Measurements from ENCODE around the gene SAP30L. TPM values are rescaled to one million over a fixed set of nuclear protein-coding genes. Genes with fewer than 3 reads are reported as not detected.

The SAP30L gene
- total RNA-seq, 2 experiments from 2014 or later, result 29.3 to 30.3 TPM

DNA sequence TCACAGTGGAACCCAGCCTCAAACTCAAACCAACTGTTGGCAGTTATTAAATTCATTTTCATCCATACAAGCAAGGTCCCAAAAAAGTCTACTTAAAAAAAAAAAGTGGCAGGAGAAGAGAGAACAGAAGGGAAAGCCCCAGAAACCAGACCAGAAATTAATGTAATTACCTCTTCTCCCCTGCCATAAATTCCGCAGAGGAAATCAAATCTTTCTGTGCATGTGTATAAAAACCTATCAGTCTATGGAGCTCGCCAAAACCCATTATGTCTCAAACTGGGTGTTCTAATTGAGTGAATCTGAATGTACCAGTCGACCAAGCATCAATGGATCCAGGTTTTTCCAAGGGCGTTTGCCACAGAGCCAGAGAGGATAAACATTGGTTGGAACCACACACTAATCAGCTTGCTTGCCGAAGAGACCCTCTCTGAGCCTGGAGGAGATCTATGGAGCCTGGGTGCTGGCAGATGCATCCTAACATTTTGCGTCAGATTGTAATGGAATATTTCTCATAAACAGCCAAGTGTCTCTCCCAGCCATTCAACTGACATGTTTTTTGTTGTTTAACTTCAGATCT lies 40.1 kb downstream of the SAP30L start:
- H3K4me1 Mint-ChIP-seq (ENCODE audit: low read depth), result peaks cover 39% of the 10 kb centered on the region
- no peak overlapping the region for H3K4me3 Mint-ChIP-seq
- no peaks in the 10 kb centered on the region for H3K9me3 Mint-ChIP-seq
- DNase-seq, result no peak
- H3K27ac Mint-ChIP-seq, result no peak overlapping the region
- CTCF ChIA-PET, result interaction anchor here (1.4 to 1.7 kb wide), 2 partner anchors 13 to 15 kb away, joined by 4 to 7 read pairs; no protein-coding TSS in a partner anchor
- H3K27me3 Mint-ChIP-seq (ENCODE audit: low read depth), result peaks cover 79% of the 10 kb centered on the region
- intact Hi-C loops (cut with micrococcal nuclease), result loop anchor here (2.0 to 10.0 kb wide), 3 partner anchors 41 to 459 kb away; partner anchors contain the start of genes MRPL22 and SAP30L
- H3K36me3 Mint-ChIP-seq (ENCODE audit: low read depth), result no peaks in the 10 kb centered on the region

DNA sequence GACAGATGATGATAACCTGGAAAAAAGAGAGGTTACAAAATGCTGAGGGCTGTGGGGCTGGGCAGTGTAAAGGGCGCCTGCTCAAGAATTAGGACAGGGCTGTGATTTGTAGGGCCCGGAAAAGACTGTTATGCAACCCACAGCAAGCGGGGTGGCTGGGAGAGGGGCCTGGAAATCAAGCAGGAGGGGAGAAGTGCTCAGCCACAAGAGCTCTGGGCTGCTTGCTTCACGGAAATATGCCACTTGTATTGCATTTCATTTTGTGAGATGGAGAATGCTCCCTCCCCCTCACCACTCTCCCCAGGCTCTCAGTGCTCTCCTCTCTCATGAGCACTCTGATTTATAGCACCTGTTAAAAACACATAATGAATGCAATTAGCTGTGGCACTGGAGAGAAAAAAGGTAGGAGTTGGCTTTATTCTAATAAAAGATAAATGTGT lies 40.6 kb downstream of the SAP30L start:
- Mint-ChIP-seq H3K4me1 (ENCODE audit: low read depth) (peaks cover 39% of the 10 kb centered on the region), H3K9me3 (no peaks in the 10 kb centered on the region), H3K4me3 (no peak overlapping the region), H3K27me3 (ENCODE audit: low read depth) (peaks cover 78% of the 10 kb centered on the region), H3K36me3 (ENCODE audit: low read depth) (no peaks in the 10 kb centered on the region), H3K27ac (no peak overlapping the region)
- CTCF ChIA-PET, result interaction anchor here (1.1 to 1.7 kb wide), 2 partner anchors 13 to 18 kb away, joined by 7 to 10 read pairs; no protein-coding TSS in a partner anchor
- intact Hi-C loops (cut with micrococcal nuclease), result loop anchor here (2.0 to 10.0 kb wide), 3 partner anchors 42 to 458 kb away; partner anchors contain the start of genes MRPL22 and SAP30L
- no peak for DNase-seq

DNA sequence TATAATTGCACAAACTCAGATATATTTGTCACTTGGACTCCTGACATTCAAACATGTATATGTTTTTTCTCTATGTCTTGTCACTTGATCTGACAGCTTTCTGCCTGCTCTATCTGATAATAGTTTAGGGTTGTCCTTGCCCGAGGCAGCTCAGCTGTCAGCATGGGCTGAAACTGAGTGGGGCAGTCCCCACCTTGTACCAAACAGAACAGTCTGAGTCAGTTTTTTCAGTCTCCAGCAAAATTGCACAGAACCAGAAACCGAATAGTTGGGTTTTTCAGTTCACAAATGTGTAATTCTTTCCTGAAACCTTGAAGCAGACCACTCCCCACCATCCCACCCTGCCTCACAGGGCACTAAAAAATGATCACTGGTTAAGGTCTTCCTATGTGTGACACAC lies 41.7 kb downstream of the SAP30L start:
- Mint-ChIP-seq H3K4me3 (no peak overlapping the region), H3K36me3 (ENCODE audit: low read depth) (no peaks in the 10 kb centered on the region), H3K27ac (no peak overlapping the region), H3K4me1 (ENCODE audit: low read depth) (peaks cover 39% of the 10 kb centered on the region), H3K9me3 (no peaks in the 10 kb centered on the region), H3K27me3 (ENCODE audit: low read depth) (peaks cover 76% of the 10 kb centered on the region)
- peak; percentile 71 for DNase-seq
- intact Hi-C loops (cut with micrococcal nuclease), result loop anchor here (1.0 to 10.0 kb wide), 5 partner anchors 13 to 457 kb away; partner anchors contain the start of genes MRPL22 and SAP30L
- CTCF ChIA-PET, result interaction anchor here (0.6 to 1.1 kb wide), 2 partner anchors 19 to 149 kb away, joined by 3 to 10 read pairs; no protein-coding TSS in a partner anchor

DNA sequence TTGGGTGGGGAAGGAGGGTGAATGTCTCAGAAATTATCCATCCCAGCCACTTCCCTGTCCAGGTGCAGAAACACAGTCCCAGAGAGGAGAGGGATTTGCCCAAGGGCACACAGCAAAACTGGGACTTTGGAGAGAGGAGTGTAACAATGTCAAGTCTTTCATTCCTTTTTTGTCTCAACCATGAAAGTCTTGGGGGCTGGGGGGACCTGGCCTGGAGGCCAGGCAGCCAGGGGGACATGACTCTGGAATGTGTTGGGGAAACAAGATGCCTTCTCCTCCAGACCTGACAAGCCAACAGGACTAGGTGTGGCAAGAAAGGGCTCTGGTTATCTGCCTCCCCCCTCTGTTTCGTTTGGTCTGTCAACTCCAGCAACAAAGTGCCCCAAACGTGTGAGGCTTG lies 46.1 kb downstream of the SAP30L start:
- intact Hi-C loops (cut with micrococcal nuclease), result no loop called here
- H3K4me3 Mint-ChIP-seq, result no peak overlapping the region
- no peak overlapping the region for H3K27ac Mint-ChIP-seq
- H3K9me3 Mint-ChIP-seq, result no peaks in the 10 kb centered on the region
- CTCF ChIA-PET, result no interaction called here
- H3K4me1 Mint-ChIP-seq (ENCODE audit: low read depth), result peaks cover 8% of the 10 kb centered on the region
- no peaks in the 10 kb centered on the region for H3K36me3 Mint-ChIP-seq (ENCODE audit: low read depth)
- peaks cover 56% of the 10 kb centered on the region for H3K27me3 Mint-ChIP-seq (ENCODE audit: low read depth)
- DNase-seq, result no peak

DNA sequence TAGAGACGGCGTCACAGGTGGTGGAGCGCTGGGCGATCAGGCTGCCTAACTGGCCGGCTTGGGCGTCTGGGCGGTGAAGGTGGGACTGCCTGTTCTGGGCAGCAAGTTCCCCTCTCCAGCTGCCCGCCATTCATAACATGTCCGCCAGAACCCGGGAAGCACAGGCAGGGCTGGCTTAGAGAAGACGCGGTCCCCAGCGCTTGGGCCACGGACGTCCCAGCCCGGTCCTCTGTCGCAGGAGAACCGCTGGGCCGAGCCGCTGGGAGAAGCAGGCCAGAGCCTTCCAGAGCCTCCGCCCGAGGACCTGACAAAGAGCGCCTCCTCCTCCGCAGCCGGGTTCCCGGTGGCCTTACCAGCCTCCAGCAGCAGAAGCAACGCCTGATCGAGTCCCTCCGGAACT lies 47.5 kb downstream of the SAP30L start:
- Mint-ChIP-seq H3K9me3 (no peaks in the 10 kb centered on the region), H3K27me3 (ENCODE audit: low read depth) (peaks cover 56% of the 10 kb centered on the region), H3K4me1 (ENCODE audit: low read depth) (no peaks in the 10 kb centered on the region), H3K36me3 (ENCODE audit: low read depth) (no peaks in the 10 kb centered on the region), H3K4me3 (no peak overlapping the region), H3K27ac (no peak overlapping the region)
- DNase-seq, result no peak
- intact Hi-C loops (cut with micrococcal nuclease), result no loop called here
- CTCF ChIA-PET, result interaction anchor here (1.2 kb wide), 1 partner anchor 30 kb away, joined by 3 read pairs; no protein-coding TSS in a partner anchor

DNA sequence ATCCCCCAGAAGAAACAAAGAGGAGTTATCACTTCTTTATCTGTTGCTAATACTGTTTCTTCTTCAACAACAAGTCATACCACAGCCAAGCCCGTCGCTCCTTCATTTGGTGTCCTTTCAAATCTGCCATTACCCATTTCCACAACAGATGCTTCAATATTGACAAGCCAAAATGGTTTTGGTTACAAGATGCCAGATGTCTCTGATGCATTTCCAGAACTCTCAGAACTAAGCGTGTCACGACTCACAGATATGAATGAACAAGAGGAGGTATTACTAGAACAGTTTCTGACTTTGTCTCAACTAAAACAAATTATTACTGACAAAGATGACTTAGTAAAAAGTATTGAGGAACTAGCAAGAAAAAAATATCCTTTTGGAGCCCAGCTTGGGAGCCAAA lies 48.2 kb downstream of the SAP30L start:
- intact Hi-C loops (cut with micrococcal nuclease), result loop anchor here (2.0 kb wide), 1 partner anchor 21 kb away; no protein-coding TSS in a partner anchor
- Mint-ChIP-seq H3K36me3 (ENCODE audit: low read depth) (no peaks in the 10 kb centered on the region), H3K4me3 (no peak overlapping the region), H3K4me1 (ENCODE audit: low read depth) (no peaks in the 10 kb centered on the region), H3K27me3 (ENCODE audit: low read depth) (peaks cover 56% of the 10 kb centered on the region), H3K27ac (no peak overlapping the region), H3K9me3 (no peaks in the 10 kb centered on the region)
- CTCF ChIA-PET, result interaction anchor here (1.2 kb wide), 1 partner anchor 31 kb away, joined by 3 read pairs; no protein-coding TSS in a partner anchor
- DNase-seq, result no peak

- CTCF ChIA-PET, result no interaction called here
- no peak for DNase-seq
- intact Hi-C loops (cut with micrococcal nuclease), result no loop called here
- Mint-ChIP-seq H3K9me3 (no peaks in the 10 kb centered on the region), H3K4me1 (ENCODE audit: low read depth) (no peaks in the 10 kb centered on the region), H3K4me3 (no peak overlapping the region), H3K36me3 (ENCODE audit: low read depth) (no peaks in the 10 kb centered on the region), H3K27ac (no peak overlapping the region), H3K27me3 (ENCODE audit: low read depth) (peaks cover 43% of the 10 kb centered on the region)
Observed at GRCh38 chr5:154498591-154498990, 52.8 kb downstream of the SAP30L start.

GRCh38 chr5:154498994-154499393 lies 53.2 kb downstream of the SAP30L start:
- DNase-seq, result no peak
- H3K36me3 Mint-ChIP-seq (ENCODE audit: low read depth), result no peaks in the 10 kb centered on the region
- H3K9me3 Mint-ChIP-seq, result no peaks in the 10 kb centered on the region
- CTCF ChIA-PET, result no interaction called here
- H3K27ac Mint-ChIP-seq, result no peak overlapping the region
- H3K4me3 Mint-ChIP-seq, result no peak overlapping the region
- intact Hi-C loops (cut with micrococcal nuclease), result no loop called here
- no peaks in the 10 kb centered on the region for H3K4me1 Mint-ChIP-seq (ENCODE audit: low read depth)
- peaks cover 41% of the 10 kb centered on the region for H3K27me3 Mint-ChIP-seq (ENCODE audit: low read depth)

DNA sequence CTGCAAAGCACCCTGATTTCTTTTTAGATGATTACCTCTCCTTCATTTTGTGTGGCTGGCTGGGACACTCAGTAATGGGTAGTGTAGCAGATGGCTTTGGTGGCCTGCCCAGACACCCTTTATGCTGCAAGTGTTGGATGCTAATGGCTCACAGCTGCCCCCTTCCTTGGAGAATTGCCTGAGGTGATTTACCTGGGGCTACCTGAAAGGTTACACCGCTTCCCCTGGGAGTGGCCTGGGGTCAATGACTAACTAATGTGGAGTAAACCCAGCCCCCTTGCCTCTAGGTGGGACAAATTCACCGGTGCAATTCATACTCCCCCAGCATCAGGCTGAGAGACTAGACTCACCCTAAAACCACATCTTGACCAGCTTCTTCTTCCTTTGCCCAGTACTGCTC lies 55.8 kb downstream of the SAP30L start:
- no peak overlapping the region for H3K27ac Mint-ChIP-seq
- no peaks in the 10 kb centered on the region for H3K9me3 Mint-ChIP-seq
- H3K27me3 Mint-ChIP-seq (ENCODE audit: low read depth), result peaks cover 31% of the 10 kb centered on the region
- no peak for DNase-seq
- no peak overlapping the region for H3K4me3 Mint-ChIP-seq
- CTCF ChIA-PET, result no interaction called here
- no peaks in the 10 kb centered on the region for H3K4me1 Mint-ChIP-seq (ENCODE audit: low read depth)
- no peaks in the 10 kb centered on the region for H3K36me3 Mint-ChIP-seq (ENCODE audit: low read depth)
- intact Hi-C loops (cut with micrococcal nuclease), result no loop called here

DNA sequence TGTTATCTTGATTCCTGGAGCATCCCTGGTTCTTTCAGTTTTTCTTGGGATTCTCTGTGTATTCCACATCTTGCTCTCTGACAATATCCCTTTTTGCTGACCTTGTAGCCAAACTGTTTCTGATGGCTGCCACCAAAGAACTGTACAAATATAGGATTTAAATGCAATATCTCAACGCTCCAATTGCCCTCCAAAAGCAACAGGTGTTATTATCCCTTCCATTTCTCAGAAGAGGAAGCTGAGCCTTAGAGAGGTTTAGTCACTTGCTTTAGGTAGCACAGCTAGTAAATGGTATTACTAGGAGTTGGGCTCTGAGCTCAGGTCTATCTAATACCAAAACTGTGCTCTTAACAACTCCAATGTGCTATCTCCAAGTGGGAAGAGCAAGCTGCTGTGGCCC lies 56.4 kb downstream of the SAP30L start:
- Mint-ChIP-seq H3K9me3 (no peaks in the 10 kb centered on the region), H3K27ac (no peak overlapping the region), H3K4me1 (ENCODE audit: low read depth) (no peaks in the 10 kb centered on the region), H3K4me3 (no peak overlapping the region), H3K27me3 (ENCODE audit: low read depth) (peaks cover 28% of the 10 kb centered on the region), H3K36me3 (ENCODE audit: low read depth) (no peaks in the 10 kb centered on the region)
- intact Hi-C loops (cut with micrococcal nuclease), result no loop called here
- CTCF ChIA-PET, result no interaction called here
- DNase-seq, result no peak

GRCh38 chr5:154503698-154504039 lies 57.9 kb downstream of the SAP30L start:
- DNase-seq, result no peak
- H3K4me3 Mint-ChIP-seq, result no peak overlapping the region
- H3K27me3 Mint-ChIP-seq (ENCODE audit: low read depth), result peaks cover 25% of the 10 kb centered on the region
- H3K36me3 Mint-ChIP-seq (ENCODE audit: low read depth), result no peaks in the 10 kb centered on the region
- no peaks in the 10 kb centered on the region for H3K9me3 Mint-ChIP-seq
- no peaks in the 10 kb centered on the region for H3K4me1 Mint-ChIP-seq (ENCODE audit: low read depth)
- no peak overlapping the region for H3K27ac Mint-ChIP-seq
- intact Hi-C loops (cut with micrococcal nuclease), result no loop called here
- CTCF ChIA-PET, result interaction anchor here (0.6 to 1.4 kb wide), 2 partner anchors 18 to 2000 kb away, joined by 4 read pairs; no protein-coding TSS in a partner anchor

DNA sequence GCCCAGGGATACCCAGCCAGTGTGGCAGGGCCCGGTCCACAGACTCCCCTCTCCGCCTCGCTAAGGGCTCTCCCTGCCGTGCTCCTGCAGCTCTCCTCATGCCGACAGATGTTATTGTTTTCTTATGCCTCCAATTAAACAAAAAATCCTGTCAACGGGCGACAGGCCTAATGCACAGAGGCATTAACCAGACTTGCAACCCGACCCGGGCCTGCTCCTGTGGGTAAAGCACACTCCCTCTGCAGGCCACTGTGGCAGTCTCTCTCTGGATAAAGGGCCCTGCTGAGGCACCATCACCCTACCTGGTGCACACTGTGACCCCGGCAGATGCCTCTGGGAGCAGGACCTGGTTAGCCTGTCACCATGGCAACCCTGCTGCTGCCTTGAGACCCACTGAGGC lies 59.8 kb downstream of the SAP30L start:
- CTCF ChIA-PET, result interaction anchor here (0.9 kb wide), 1 partner anchor 37 kb away, joined by 3 read pairs; no protein-coding TSS in a partner anchor
- Mint-ChIP-seq H3K36me3 (ENCODE audit: low read depth) (no peaks in the 10 kb centered on the region), H3K9me3 (no peaks in the 10 kb centered on the region)

GRCh38 chr5:154506049-154506715 lies 60.4 kb downstream of the SAP30L start:
- H3K27ac Mint-ChIP-seq, result no peak overlapping the region
- CTCF ChIA-PET, result no interaction called here
- H3K36me3 Mint-ChIP-seq (ENCODE audit: low read depth), result no peaks in the 10 kb centered on the region
- H3K9me3 Mint-ChIP-seq, result no peaks in the 10 kb centered on the region
- H3K4me3 Mint-ChIP-seq, result no peak overlapping the region
- DNase-seq, result no peak
- intact Hi-C loops (cut with micrococcal nuclease), result no loop called here
- no peaks in the 10 kb centered on the region for H3K4me1 Mint-ChIP-seq (ENCODE audit: low read depth)
- peaks cover 25% of the 10 kb centered on the region for H3K27me3 Mint-ChIP-seq (ENCODE audit: low read depth)

More for the DNA sequence above, 59.8 kb downstream of the SAP30L start:
- peaks cover 24% of the 10 kb centered on the region for H3K27me3 Mint-ChIP-seq (ENCODE audit: low read depth)
- no peak overlapping the region for H3K27ac Mint-ChIP-seq
- no peak for DNase-seq
- no peak overlapping the region for H3K4me3 Mint-ChIP-seq
- intact Hi-C loops (cut with micrococcal nuclease), result no loop called here
- no peaks in the 10 kb centered on the region for H3K4me1 Mint-ChIP-seq (ENCODE audit: low read depth)

Measured in activated naive CD4-positive, alpha-beta T cell treated with anti-CD3 and anti-CD28 coated beads for 36 hours (primary cell).